Measurements from ENCODE around the gene GALNT5. TPM values are rescaled to one million over a fixed set of nuclear protein-coding genes. Genes with fewer than 3 reads are reported as not detected.

Gene GALNT5
- total RNA-seq, 1 experiment from 2014 or later: 0.07 TPM

DNA sequence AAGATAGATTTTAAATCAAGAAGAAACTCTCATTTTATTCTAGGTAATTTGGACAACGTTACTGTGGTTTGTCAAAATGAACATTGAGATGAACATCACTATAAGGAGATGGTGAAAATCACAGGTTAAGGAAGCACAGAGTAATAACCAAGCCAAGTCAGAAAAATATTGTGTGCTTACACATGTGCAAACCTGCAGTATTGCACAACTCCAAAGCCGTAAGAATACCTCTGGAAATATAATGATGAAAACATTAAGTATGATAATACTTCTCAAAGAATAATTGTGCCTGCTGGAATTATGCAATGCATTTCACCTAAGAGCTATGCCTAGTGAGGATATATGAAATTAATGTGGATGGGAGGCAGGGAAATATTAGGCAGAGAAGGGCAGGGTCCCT lies 21.1 kb upstream of the GALNT5 start:
- DNase-seq: no peak
- H3K4me3 ChIP-seq (ENCODE audit: insufficient read depth, low read depth, low read length): no peak overlapping the region
- H3K27me3 ChIP-seq (ENCODE audit: control insufficient read depth, insufficient read depth, low read length): no peaks in the 10 kb centered on the region
- no peaks in the 10 kb centered on the region for H3K36me3 ChIP-seq (replicated peaks; ENCODE audit: control insufficient read depth, insufficient read depth, low read length)

DNA sequence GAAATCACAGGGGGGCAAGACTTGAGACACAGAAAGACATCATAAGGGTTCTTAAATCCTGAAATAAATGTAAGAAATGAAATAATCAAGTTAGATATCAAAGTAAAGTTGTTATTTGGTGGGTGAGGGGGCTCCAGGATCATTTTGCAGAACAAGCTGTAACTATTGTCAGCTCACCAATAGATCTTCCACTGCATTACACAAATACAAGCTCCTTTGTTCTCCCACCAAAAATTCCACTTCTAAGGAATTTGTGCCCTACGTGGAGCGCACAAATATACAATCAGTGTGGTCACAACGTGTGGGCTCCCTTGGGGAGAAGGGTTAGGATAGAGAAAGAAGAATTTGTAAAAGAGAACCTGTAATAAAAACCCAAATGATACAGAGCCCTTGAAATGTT lies 19.2 kb upstream of the GALNT5 start:
- no peaks in the 10 kb centered on the region for H3K27me3 ChIP-seq (ENCODE audit: control insufficient read depth, insufficient read depth, low read length)
- no peak overlapping the region for H3K4me3 ChIP-seq (ENCODE audit: insufficient read depth, low read depth, low read length)
- H3K36me3 ChIP-seq (replicated peaks; ENCODE audit: control insufficient read depth, insufficient read depth, low read length): no peaks in the 10 kb centered on the region
- no peak for DNase-seq

- no peaks in the 10 kb centered on the region for H3K36me3 ChIP-seq (replicated peaks; ENCODE audit: control insufficient read depth, insufficient read depth, low read length)
- no peak for DNase-seq
- H3K4me3 ChIP-seq (ENCODE audit: insufficient read depth, low read depth, low read length): no peak overlapping the region
Observed at GRCh38 chr2:157244691-157245090, 12.8 kb upstream of the GALNT5 start.

DNA sequence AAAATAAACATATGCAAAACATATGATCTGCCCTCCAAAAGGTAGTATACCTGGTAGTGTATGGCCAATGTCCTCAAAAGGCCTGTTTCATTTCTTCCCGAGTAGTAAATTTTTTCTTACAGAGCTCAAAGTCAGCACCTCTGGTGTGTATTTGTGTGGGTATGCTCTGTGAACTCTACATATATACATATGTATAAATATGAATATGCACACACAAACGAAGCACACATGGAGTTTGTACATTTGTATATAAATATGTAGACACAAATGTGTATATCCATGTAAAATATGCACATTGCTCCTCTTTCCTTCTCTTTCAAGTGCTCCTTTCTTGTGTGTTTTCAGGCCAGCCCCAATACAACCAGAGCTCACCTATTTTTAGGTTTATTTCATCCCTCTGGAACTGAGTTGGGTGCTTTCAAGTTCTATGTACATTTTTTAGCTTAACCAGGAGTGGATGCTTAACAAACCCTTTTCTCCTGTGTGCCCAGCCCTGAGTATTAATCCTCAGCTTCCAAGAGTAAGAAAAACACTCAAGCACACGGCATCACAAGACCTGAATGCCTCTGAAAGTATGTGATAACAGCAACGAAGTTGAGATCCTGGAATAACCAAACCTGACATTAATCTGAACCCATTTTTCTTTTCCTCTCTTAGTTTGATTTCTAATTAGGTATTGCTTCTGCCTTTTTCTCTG lies 12.2 kb upstream of the GALNT5 start:
- Histone ChIP-seq H3K36me3 (replicated peaks; ENCODE audit: control insufficient read depth, insufficient read depth, low read length) (no peaks in the 10 kb centered on the region), H3K4me3 (ENCODE audit: insufficient read depth, low read depth, low read length) (no peak overlapping the region), H3K27me3 (ENCODE audit: control insufficient read depth, insufficient read depth, low read length) (no peaks in the 10 kb centered on the region)
- DNase-seq: no peak

More at GRCh38 chr2:157244691-157245090, 12.8 kb upstream of the GALNT5 start:
- H3K27me3 ChIP-seq (ENCODE audit: control insufficient read depth, insufficient read depth, low read length): no peaks in the 10 kb centered on the region

DNA sequence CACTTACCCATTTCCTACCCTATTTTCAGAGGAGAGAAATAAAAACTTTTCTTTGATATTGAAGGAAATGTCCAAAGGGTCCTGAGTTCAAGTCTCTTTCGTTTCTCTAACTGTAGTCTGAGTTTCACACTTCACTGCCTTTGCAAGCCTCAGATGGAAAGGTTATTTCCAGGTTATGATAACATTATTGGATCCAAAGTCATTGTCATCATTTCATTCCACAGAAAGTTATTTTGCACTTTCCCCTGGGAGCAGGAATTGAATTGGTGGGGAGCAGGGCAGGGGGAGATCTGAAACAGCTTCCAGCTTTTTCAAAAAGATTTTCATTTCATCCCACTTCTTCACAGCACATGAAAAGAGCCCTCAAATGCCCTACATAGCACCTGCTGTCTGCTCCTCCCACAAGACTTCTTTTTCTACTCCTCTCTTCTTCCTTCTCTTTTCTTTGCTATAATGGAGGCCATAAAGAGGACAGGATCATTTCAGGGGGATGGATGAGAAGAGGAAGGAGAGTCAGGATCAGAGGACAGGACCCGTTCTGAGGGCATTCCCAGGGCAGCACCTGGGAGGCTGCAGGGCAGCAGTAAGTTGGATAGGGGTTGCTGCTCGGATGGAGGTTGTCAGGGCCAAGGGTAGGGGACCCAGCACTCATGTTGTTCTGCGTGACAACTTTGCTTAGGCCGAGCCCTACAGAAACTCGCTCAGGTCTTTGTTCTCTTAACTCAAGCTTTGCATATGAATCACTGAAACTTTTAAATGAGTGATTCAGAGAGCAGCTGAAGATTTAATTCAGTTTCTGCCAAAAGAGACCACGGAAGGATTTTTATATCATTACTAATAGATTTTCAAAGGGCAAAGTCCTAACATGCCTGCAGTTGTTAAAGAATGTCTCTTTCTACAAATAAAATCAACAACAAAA lies 11.4 kb upstream of the GALNT5 start:
- DNase-seq: no peak
- Histone ChIP-seq H3K4me3 (ENCODE audit: insufficient read depth, low read depth, low read length) (no peak overlapping the region), H3K36me3 (replicated peaks; ENCODE audit: control insufficient read depth, insufficient read depth, low read length) (no peaks in the 10 kb centered on the region), H3K27me3 (ENCODE audit: control insufficient read depth, insufficient read depth, low read length) (no peaks in the 10 kb centered on the region)

- H3K36me3 ChIP-seq (replicated peaks; ENCODE audit: control insufficient read depth, insufficient read depth, low read length): no peaks in the 10 kb centered on the region
- H3K27me3 ChIP-seq (ENCODE audit: control insufficient read depth, insufficient read depth, low read length): no peaks in the 10 kb centered on the region
- H3K4me3 ChIP-seq (ENCODE audit: insufficient read depth, low read depth, low read length): no peak overlapping the region
- no peak for DNase-seq
Observed at GRCh38 chr2:157246765-157247407, 10.6 kb upstream of the GALNT5 start.

- no peaks in the 10 kb centered on the region for H3K27me3 ChIP-seq (ENCODE audit: control insufficient read depth, insufficient read depth, low read length)
- no peak for DNase-seq
- no peak overlapping the region for H3K4me3 ChIP-seq (ENCODE audit: insufficient read depth, low read depth, low read length)
- H3K36me3 ChIP-seq (replicated peaks; ENCODE audit: control insufficient read depth, insufficient read depth, low read length): no peaks in the 10 kb centered on the region
Observed at GRCh38 chr2:157250836-157251235, 6.7 kb upstream of the GALNT5 start.

- Histone ChIP-seq H3K36me3 (replicated peaks; ENCODE audit: control insufficient read depth, insufficient read depth, low read length) (no peaks in the 10 kb centered on the region), H3K27me3 (ENCODE audit: control insufficient read depth, insufficient read depth, low read length) (no peaks in the 10 kb centered on the region), H3K4me3 (ENCODE audit: insufficient read depth, low read depth, low read length) (no peak overlapping the region)
- no peak for DNase-seq
Observed at GRCh38 chr2:157251932-157252331, 5.6 kb upstream of the GALNT5 start.

DNA sequence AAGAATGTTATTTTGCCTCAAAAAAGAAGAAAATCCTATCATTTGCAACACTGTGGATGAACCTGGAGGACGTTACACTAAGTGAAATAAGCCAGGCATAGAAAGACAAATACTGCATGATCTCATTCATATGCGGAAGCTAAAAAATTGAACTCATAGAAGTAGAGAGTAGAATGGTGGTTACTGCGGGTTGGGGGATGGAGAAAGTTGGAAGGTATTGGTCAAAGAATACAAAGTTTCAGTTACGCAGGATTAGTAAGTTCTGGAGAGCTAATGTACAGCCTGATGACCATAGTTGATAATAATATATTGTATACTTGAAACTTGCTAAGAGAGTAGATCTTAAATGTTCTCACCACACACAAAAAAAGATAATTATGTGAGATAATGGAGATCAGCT lies 5.0 kb upstream of the GALNT5 start:
- no peak for DNase-seq
- H3K36me3 ChIP-seq (replicated peaks; ENCODE audit: control insufficient read depth, insufficient read depth, low read length): no peaks in the 10 kb centered on the region
- H3K27me3 ChIP-seq (ENCODE audit: control insufficient read depth, insufficient read depth, low read length): no peaks in the 10 kb centered on the region
- no peak overlapping the region for H3K4me3 ChIP-seq (ENCODE audit: insufficient read depth, low read depth, low read length)

GRCh38 chr2:157254041-157254440 lies 3.5 kb upstream of the GALNT5 start:
- no peak for DNase-seq
- no peaks in the 10 kb centered on the region for H3K36me3 ChIP-seq (replicated peaks; ENCODE audit: control insufficient read depth, insufficient read depth, low read length)
- H3K27me3 ChIP-seq (ENCODE audit: control insufficient read depth, insufficient read depth, low read length): no peaks in the 10 kb centered on the region
- H3K4me3 ChIP-seq (ENCODE audit: insufficient read depth, low read depth, low read length): no peak overlapping the region

- no peaks in the 10 kb centered on the region for H3K36me3 ChIP-seq (replicated peaks; ENCODE audit: control insufficient read depth, insufficient read depth, low read length)
- no peak for DNase-seq
- no peak overlapping the region for H3K4me3 ChIP-seq (ENCODE audit: insufficient read depth, low read depth, low read length)
- H3K27me3 ChIP-seq (ENCODE audit: control insufficient read depth, insufficient read depth, low read length): no peaks in the 10 kb centered on the region
Observed at GRCh38 chr2:157255746-157256145, 1.8 kb upstream of the GALNT5 start.

GRCh38 chr2:157256626-157257025 lies 879 bp upstream of the GALNT5 start:
- Histone ChIP-seq H3K36me3 (replicated peaks; ENCODE audit: control insufficient read depth, insufficient read depth, low read length) (no peaks in the 10 kb centered on the region), H3K4me3 (ENCODE audit: insufficient read depth, low read depth, low read length) (no peak overlapping the region), H3K27me3 (ENCODE audit: control insufficient read depth, insufficient read depth, low read length) (no peaks in the 10 kb centered on the region)
- no peak for DNase-seq

DNA sequence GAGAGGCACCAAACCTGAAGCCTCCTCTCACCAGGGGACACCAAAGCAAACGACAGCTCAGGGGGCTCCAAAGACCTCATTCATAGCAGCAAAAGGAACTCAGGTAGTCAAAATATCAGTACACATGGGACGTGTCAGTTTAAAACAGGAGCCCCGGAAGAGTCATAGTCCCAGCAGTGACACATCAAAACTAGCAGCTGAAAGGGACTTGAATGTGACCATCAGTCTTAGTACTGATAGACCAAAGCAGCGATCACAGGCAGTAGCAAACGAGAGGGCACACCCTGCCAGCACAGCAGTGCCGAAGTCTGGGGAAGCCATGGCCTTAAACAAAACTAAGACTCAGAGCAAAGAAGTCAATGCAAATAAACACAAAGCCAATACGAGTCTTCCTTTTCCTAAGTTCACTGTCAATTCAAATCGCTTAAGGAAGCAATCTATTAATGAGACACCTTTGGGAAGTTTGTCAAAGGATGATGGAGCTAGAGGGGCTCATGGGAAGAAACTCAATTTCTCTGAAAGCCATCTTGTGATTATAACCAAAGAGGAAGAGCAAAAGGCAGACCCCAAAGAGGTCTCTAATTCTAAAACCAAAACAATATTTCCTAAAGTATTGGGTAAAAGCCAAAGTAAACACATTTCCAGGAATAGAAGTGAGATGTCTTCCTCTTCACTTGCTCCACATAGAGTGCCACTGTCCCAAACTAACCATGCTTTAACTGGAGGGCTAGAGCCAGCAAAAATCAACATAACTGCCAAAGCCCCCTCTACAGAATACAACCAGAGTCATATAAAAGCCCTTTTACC lies 1.2 kb downstream of the GALNT5 start:
- no peak overlapping the region for H3K4me3 ChIP-seq (ENCODE audit: insufficient read depth, low read depth, low read length)
- DNase-seq: no peak
- H3K27me3 ChIP-seq (ENCODE audit: control insufficient read depth, insufficient read depth, low read length): no peaks in the 10 kb centered on the region
- no peaks in the 10 kb centered on the region for H3K36me3 ChIP-seq (replicated peaks; ENCODE audit: control insufficient read depth, insufficient read depth, low read length)

- no peak for DNase-seq
- no peaks in the 10 kb centered on the region for H3K27me3 ChIP-seq (ENCODE audit: control insufficient read depth, insufficient read depth, low read length)
- no peaks in the 10 kb centered on the region for H3K36me3 ChIP-seq (replicated peaks; ENCODE audit: control insufficient read depth, insufficient read depth, low read length)
- H3K4me3 ChIP-seq (ENCODE audit: insufficient read depth, low read depth, low read length): no peak overlapping the region
Observed at GRCh38 chr2:157259386-157259785, 1.9 kb downstream of the GALNT5 start.
